Glomerular visceral epithelial cell (primary cell): ENCODE data around the gene GALNT7.
A peak's percentile ranks its signal among the peaks of the same experiment; 100 is the strongest.
"Not testable (repeated sequence)": the region's sequence is repeated elsewhere in the genome, so short reads cannot be mapped to it uniquely, and the experiment has no call there.

Experiments used
- DNase-seq: peaks from one replicate; pipeline ENCODE4 v3.0.0-alpha.2; 2016; ENCODE audit errors: extremely low spot score

GALNT7 gene

GRCh38 chr4:173167758-173168395, 734 bp upstream of the GALNT7 start:
- peak; percentile 61 for DNase-seq

- no peak for DNase-seq
Measured at GRCh38 chr4:173169178-173169427, 492 bp downstream of the GALNT7 start.

GRCh38 chr4:173169428-173170181, 994 bp downstream of the GALNT7 start:
- peak; percentile 82 for DNase-seq

GRCh38 chr4:173170182-173170778, 1.7 kb downstream of the GALNT7 start:
- DNase-seq, result no peak

- peak; percentile 58 for DNase-seq
Measured at GRCh38 chr4:173171098-173171497, 2.5 kb downstream of the GALNT7 start.

- DNase-seq, result no peak
Measured at GRCh38 chr4:173171987-173172386, 3.4 kb downstream of the GALNT7 start.

- DNase-seq, result no peak
Measured at GRCh38 chr4:173174184-173174583, 5.6 kb downstream of the GALNT7 start.

GRCh38 chr4:173174594-173175012, 6.0 kb downstream of the GALNT7 start:
- no peak for DNase-seq

GRCh38 chr4:173176010-173176409, 7.4 kb downstream of the GALNT7 start:
- DNase-seq, result no peak

GRCh38 chr4:173177232-173177631, 8.6 kb downstream of the GALNT7 start:
- DNase-seq, result no peak

- no peak for DNase-seq
Measured at GRCh38 chr4:173178144-173178543, 9.5 kb downstream of the GALNT7 start.

GRCh38 chr4:173181848-173182247, 13.2 kb downstream of the GALNT7 start:
- peak; percentile 53 for DNase-seq

GRCh38 chr4:173182403-173182802, 13.8 kb downstream of the GALNT7 start:
- peak; percentile 88 for DNase-seq

GRCh38 chr4:173183659-173184247, 15.1 kb downstream of the GALNT7 start:
- DNase-seq, result not testable (repeated sequence)

GRCh38 chr4:173185847-173186510, 17.4 kb downstream of the GALNT7 start:
- no peak for DNase-seq

- DNase-seq, result no peak
Measured at GRCh38 chr4:173187732-173188131, 19.1 kb downstream of the GALNT7 start.

- DNase-seq, result no peak
Measured at GRCh38 chr4:173188648-173189047, 20.0 kb downstream of the GALNT7 start.

- DNase-seq, result no peak
Measured at GRCh38 chr4:173189117-173189693, 20.6 kb downstream of the GALNT7 start.

GRCh38 chr4:173191623-173192041, 23.0 kb downstream of the GALNT7 start:
- DNase-seq, result no peak

GRCh38 chr4:173192375-173193162, 24.0 kb downstream of the GALNT7 start:
- DNase-seq, result no peak

GRCh38 chr4:173194157-173194556, 25.5 kb downstream of the GALNT7 start:
- DNase-seq, result no peak
